ENCODE data around the gene SIAH3.

GRCh38 chr13:45807520-45808099 is 43.9 kb downstream of the SIAH3 start:
- no peak for TF ChIP-seq ZNF350 (tag by site-specific recombination; IDR thresholded peaks at IDR 0.05)
- TF ChIP-seq SALL2 (tag by site-specific recombination; IDR thresholded peaks at IDR 0.05; ENCODE audit: borderline replicate concordance) = no peak
- no peak for TF ChIP-seq ZNF600 (tag by site-specific recombination; IDR thresholded peaks at IDR 0.05)
- TF ChIP-seq YY2 (tag by site-specific recombination; IDR thresholded peaks at IDR 0.05) = no peak
- TF ChIP-seq MZF1 (tag by site-specific recombination; IDR thresholded peaks at IDR 0.05; ENCODE audit: borderline replicate concordance) = no peak
- no peak for TF ChIP-seq ZFP41 (tag by site-specific recombination; IDR thresholded peaks at IDR 0.05; ENCODE audit: borderline replicate concordance)
- no peak for TF ChIP-seq BCL11A (tag by site-specific recombination; IDR thresholded peaks at IDR 0.05; ENCODE audit: low read depth)
